GM12878 (cell line): ENCODE results near the gene COL4A3. TPM values are rescaled to one million over a fixed set of nuclear protein-coding genes. Genes with fewer than 3 reads are reported as not detected.
A peak's percentile ranks its signal among the peaks of the same experiment; 100 is the strongest.

Experiments used
- ELK1 ChIP-seq: IDR thresholded peaks from 2 replicates; pipeline ENCODE4 v1.6.1; 2012; ENCODE audit warnings: low read depth, low read length, improper control_type of control experiment
- EP300 ChIP-seq, 2 experiments: fragments of 150-350 bp in 1 of 2; IDR thresholded peaks; 2 replicates each; pipeline ENCODE4 v1.6.1; 2011 to 2012; ENCODE audit warnings: low read depth in 2 of 2, low read length in 2 of 2, borderline replicate concordance in 1 of 2, improper control_type of control experiment in 1 of 2, inconsistent platforms in 1 of 2; ENCODE audit not compliant: control insufficient read depth in 1 of 2
- GABPA ChIP-seq: IDR thresholded peaks from 2 replicates; pipeline ENCODE4 v1.6.1; 2014; ENCODE audit warnings: antibody characterized with exemption, low read depth, mild to moderate bottlenecking, inconsistent platforms
- GATAD2B ChIP-seq: fragments of 450-650 bp; conservative IDR thresholded peaks from 2 replicates; pipeline ENCODE4 v1.6.1; 2017; ENCODE audit warnings: low read depth, mild to moderate bottlenecking, moderate library complexity
- IKZF1 ChIP-seq: fragments of 450-650 bp; conservative IDR thresholded peaks from 2 replicates; pipeline ENCODE4 v1.6.1; 2017; ENCODE audit warnings: antibody characterized with exemption, mild to moderate bottlenecking
- MEF2B ChIP-seq: fragments of 450-650 bp; IDR thresholded peaks from 2 replicates; pipeline ENCODE4 v1.6.1; 2018; ENCODE audit warnings: mild to moderate bottlenecking, moderate library complexity; ENCODE audit not compliant: partially characterized antibody, poor library complexity, severe bottlenecking
- MTA3 ChIP-seq: IDR thresholded peaks from 2 replicates; pipeline ENCODE4 v1.6.1; 2012; ENCODE audit warnings: low read length, inconsistent platforms, borderline replicate concordance
- PML ChIP-seq: IDR thresholded peaks from 2 replicates; pipeline ENCODE4 v1.6.1; 2012; ENCODE audit warnings: low read length, inconsistent platforms
- PRDM15 ChIP-seq: fragments of 450-650 bp; formaldehyde crosslinking; IDR thresholded peaks from 2 replicates; pipeline ENCODE4 v1.4.0; 2020; ENCODE audit warnings: mild to moderate bottlenecking, moderate library complexity
- RUNX3 ChIP-seq: IDR thresholded peaks from 2 replicates; pipeline ENCODE4 v1.6.1; 2012; ENCODE audit warnings: low read length, inconsistent platforms
- SMAD1 ChIP-seq: fragments of 450-650 bp; IDR thresholded peaks from 2 replicates; pipeline ENCODE4 v1.6.1; 2018; ENCODE audit warnings: mild to moderate bottlenecking, low read depth; ENCODE audit not compliant: partially characterized antibody
- TCF3 ChIP-seq: IDR thresholded peaks from 2 replicates; pipeline ENCODE4 v1.6.1; 2012; ENCODE audit warnings: low read depth, mild to moderate bottlenecking, low read length, borderline replicate concordance; ENCODE audit not compliant: insufficient read depth
- ZBTB40 ChIP-seq: fragments of 450-650 bp; IDR thresholded peaks from 2 replicates; pipeline ENCODE4 v1.6.1; 2016; ENCODE audit warnings: mild to moderate bottlenecking, moderate library complexity, borderline replicate concordance
- ZNF687 ChIP-seq: fragments of 450-650 bp; IDR thresholded peaks from 2 replicates; pipeline ENCODE4 v1.6.1; 2017; ENCODE audit warnings: mild to moderate bottlenecking, moderate library complexity
- polyA plus RNA-seq, 11 experiments: library from polyadenylated mRNA; depleted of rRNA in 4 of 11; unstranded in 6 of 11; stranded (reverse) in 5 of 11; fragments of >200 nt; fragmentation: Nextera tagmentation in 4 of 11; fragmentation: Illumina TruSeq in 1 of 11; extraction: Ambion mirVana in 4 of 11; extraction: Trizol in 1 of 11; gene quantifications; 1 replicate in 1 of 11; 2 replicates in 10 of 11; pipeline versions ENCODE4 v1.2.1 to v1.2.3, GENCODE V29; 2011 to 2016; ENCODE audit warnings: inconsistent platforms in 2 of 11, missing spikeins in 2 of 11, low read depth in 1 of 11
- total RNA-seq, 4 experiments: library from RNA; depleted of rRNA in 3 of 4; stranded (reverse); fragments of >200 nt in 3 of 4; fragmentation: Illumina TruSeq in 1 of 4; extraction: Trizol in 1 of 4; gene quantifications; 2 replicates each; pipeline versions ENCODE4 v1.2.1 to v1.2.3, GENCODE V29; 2013 to 2021

COL4A3 gene
- total and polyA plus RNA-seq, 10 of the 15 experiments (the other 5 are each of a cell fraction or from before 2014, with no cell fraction given) = 0.34 to 10.5 (median 3.8) TPM

GRCh38 chr2:227324995-227325838 is 160.8 kb downstream of the COL4A3 start, which contains the start of gene MFF (continued):
- TF ChIP-seq ZNF687 = peak; percentile 78; the same call in 1 of the 2 replicates
- peak; percentile 72 for TF ChIP-seq GABPA
- TF ChIP-seq RUNX3 = peak; percentile 99
- 0 out of 2 replicates have a peak, but pooled peaks have one; percentile 25 for TF ChIP-seq TCF3
- TF ChIP-seq EP300 (IDR thresholded peaks at IDR 0.05; ENCODE audit: borderline replicate concordance in 1 of 2, control insufficient read depth in 1 of 2, low read depth in 2 of 2, low read length in 2 of 2) = peak; percentile 41 to 63; a peak in 2 of 4 replicates
- TF ChIP-seq ZBTB40 = peak; percentile 64
- no peak for TF ChIP-seq MTA3
- peak; percentile 91 for TF ChIP-seq GATAD2B
- TF ChIP-seq SMAD1 = no peak
- TF ChIP-seq PML = peak; percentile 49; the same call in 1 of the 2 replicates
- TF ChIP-seq MEF2B = peak; percentile 67
- TF ChIP-seq ELK1 = peak; percentile 51; the same call in 1 of the 2 replicates
- TF ChIP-seq IKZF1 = peak; percentile 96
- no peak for TF ChIP-seq PRDM15
